CD4-positive, alpha-beta T cell treated with Interferon alpha-2 for 1 hour (primary cell): ENCODE measurements around the gene GUCY2C.
"Not testable (repeated sequence)": the region's sequence is repeated elsewhere in the genome, so short reads cannot be mapped to it uniquely, and the experiment has no call there.

Experiments used
- DNase-seq, 2 donors: peaks; one replicate each; pipeline ENCODE4 v3.0.0-alpha.2; 2020 to 2022

GUCY2C gene

GRCh38 chr12:14696265-14696741, at the start of gene GUCY2C:
GUCY2C (minus strand) TSS chr12:14696599; CDS start chr12:14696448, 151 bp downstream.
- no peak for DNase-seq

GRCh38 chr12:14743061-14743460, 46.7 kb upstream of the GUCY2C start:
- no peak for DNase-seq

- DNase-seq = no peak
Observed at GRCh38 chr12:14741942-14742341, 45.5 kb upstream of the GUCY2C start.

GRCh38 chr12:14741153-14741552, 44.8 kb upstream of the GUCY2C start:
- DNase-seq = no peak

- not testable (repeated sequence) for DNase-seq
Observed at GRCh38 chr12:14736441-14736840, 40.0 kb upstream of the GUCY2C start.

- no peak for DNase-seq
Observed at GRCh38 chr12:14731821-14732220, 35.4 kb upstream of the GUCY2C start.

- no peak for DNase-seq
Observed at GRCh38 chr12:14729586-14729985, 33.2 kb upstream of the GUCY2C start.

- peak; percentile 53 to 73 for DNase-seq
Observed at GRCh38 chr12:14723763-14724162, 27.4 kb upstream of the GUCY2C start.

GRCh38 chr12:14716848-14717444, 20.5 kb upstream of the GUCY2C start:
- DNase-seq = peak; percentile 45 to 67

- no peak for DNase-seq
Observed at GRCh38 chr12:14714437-14714836, 18.0 kb upstream of the GUCY2C start.

GRCh38 chr12:14710632-14711320, 14.4 kb upstream of the GUCY2C start:
- DNase-seq = no peak

GRCh38 chr12:14701809-14702568, 5.6 kb upstream of the GUCY2C start:
- DNase-seq = no peak

- DNase-seq = no peak
Observed at GRCh38 chr12:14700935-14701334, 4.5 kb upstream of the GUCY2C start.

- no peak for DNase-seq
Observed at GRCh38 chr12:14699923-14700322, 3.5 kb upstream of the GUCY2C start.

- DNase-seq = no peak
Observed at GRCh38 chr12:14698555-14698954, 2.2 kb upstream of the GUCY2C start.

GRCh38 chr12:14695715-14696141, 671 bp downstream of the GUCY2C start:
- no peak for DNase-seq

GRCh38 chr12:14694970-14695369, 1.4 kb downstream of the GUCY2C start:
- no peak for DNase-seq

GRCh38 chr12:14694145-14694714, 2.2 kb downstream of the GUCY2C start:
- DNase-seq = no peak

GRCh38 chr12:14693116-14693515, 3.3 kb downstream of the GUCY2C start:
- no peak for DNase-seq

GRCh38 chr12:14691560-14691959, 4.8 kb downstream of the GUCY2C start:
- DNase-seq = peak; percentile 12 to 58

- no peak for DNase-seq
Observed at GRCh38 chr12:14689996-14690395, 6.4 kb downstream of the GUCY2C start.

GRCh38 chr12:14689144-14689543, 7.3 kb downstream of the GUCY2C start:
- no peak for DNase-seq

GRCh38 chr12:14682231-14682630, 14.2 kb downstream of the GUCY2C start:
- DNase-seq = not testable (repeated sequence)
